Thymus (tissue), 14 donors: ENCODE measurements around the gene GASK1B. TPM values are rescaled to one million over a fixed set of nuclear protein-coding genes. Genes with fewer than 3 reads are reported as not detected.

ENCODE experiments used
- DNase-seq, 9 donors: peaks; one replicate each; pipeline ENCODE4 v3.0.0-alpha.2; 2013; ENCODE audit warnings: low spot score in 9 of 9, low read depth in 6 of 9, missing footprints in 1 of 9
- H3K27ac ChIP-seq, 2 donors: one replicate each; pipeline ENCODE4 v1.5.1; 2013; ENCODE audit warnings: control low read depth in 1 of 2, low read depth in 1 of 2, low read length in 1 of 2, mild to moderate bottlenecking in 1 of 2, moderate library complexity in 1 of 2
- H3K27me3 ChIP-seq, 2 donors: one replicate each; pipeline ENCODE4 v1.5.1; 2013; ENCODE audit warnings: low read length in 1 of 2; ENCODE audit not compliant: control insufficient read depth in 2 of 2, insufficient read depth in 1 of 2
- H3K36me3 ChIP-seq, 2 donors: one replicate each; pipeline ENCODE4 v1.5.1; 2013; ENCODE audit warnings: low read length in 1 of 2, mild to moderate bottlenecking in 1 of 2, moderate library complexity in 1 of 2; ENCODE audit not compliant: control insufficient read depth in 2 of 2, insufficient read depth in 2 of 2
- H3K4me1 ChIP-seq, 2 donors: one replicate each; pipeline ENCODE4 v1.5.1; 2013; ENCODE audit warnings: low read length in 2 of 2; ENCODE audit not compliant: control insufficient read depth in 2 of 2, insufficient read depth in 2 of 2
- H3K4me3 ChIP-seq, 2 donors: one replicate each; pipeline ENCODE4 v1.5.1; 2013; ENCODE audit warnings: low read length in 2 of 2, control low read depth in 1 of 2, mild to moderate bottlenecking in 1 of 2
- H3K9me3 ChIP-seq, 2 donors: one replicate each; pipeline ENCODE4 v1.5.1; 2013; ENCODE audit warnings: low read length in 1 of 2, mild to moderate bottlenecking in 1 of 2; ENCODE audit not compliant: control insufficient read depth in 2 of 2, insufficient read depth in 1 of 2
- WGBS: extraction: QIAGEN DNeasy Blood & Tissue Kit; methylation state at CpG from one replicate; pipeline ENCODE4 v1.1.7; 2013; 5-methylcytosine and 5-hydroxymethylcytosine counted together
- long read RNA-seq, 10 donors: transcript quantifications; one replicate each; lab custom pipeline, GENCODE V29; 2026
- polyA plus RNA-seq: library from polyadenylated mRNA; stranded (reverse); fragments of 200-250 nt; gene quantifications from one replicate; pipeline ENCODE4 v1.2.3, GENCODE V29; 2013
- total RNA-seq: library from RNA; stranded (reverse); fragments of 120-200 nt; gene quantifications from one replicate; pipeline ENCODE4 v1.2.4, GENCODE V29; 2013
- donor health status: healthy.

The GASK1B gene
- total RNA-seq (5.7 TPM), polyA plus RNA-seq (3.5 TPM)
- long read RNA-seq, donor 1 = 0 reads
- long read RNA-seq, donor 2 = 0 reads
- long read RNA-seq, donor 3 = 0 reads
- long read RNA-seq, donor 4 = 0 reads
- long read RNA-seq, donor 5 = 0 reads
- long read RNA-seq, donor 6 = 0 reads
- long read RNA-seq, donor 7, partial matches to known transcripts = 0 of 1 reads
- long read RNA-seq, donor 7, other reads (novel, unspliced or antisense) = 0 of 1 reads
- long read RNA-seq, donor 8 = 0 reads
- long read RNA-seq, donor 9 = 0 reads
- long read RNA-seq, donor 10 = 0 reads

DNA sequence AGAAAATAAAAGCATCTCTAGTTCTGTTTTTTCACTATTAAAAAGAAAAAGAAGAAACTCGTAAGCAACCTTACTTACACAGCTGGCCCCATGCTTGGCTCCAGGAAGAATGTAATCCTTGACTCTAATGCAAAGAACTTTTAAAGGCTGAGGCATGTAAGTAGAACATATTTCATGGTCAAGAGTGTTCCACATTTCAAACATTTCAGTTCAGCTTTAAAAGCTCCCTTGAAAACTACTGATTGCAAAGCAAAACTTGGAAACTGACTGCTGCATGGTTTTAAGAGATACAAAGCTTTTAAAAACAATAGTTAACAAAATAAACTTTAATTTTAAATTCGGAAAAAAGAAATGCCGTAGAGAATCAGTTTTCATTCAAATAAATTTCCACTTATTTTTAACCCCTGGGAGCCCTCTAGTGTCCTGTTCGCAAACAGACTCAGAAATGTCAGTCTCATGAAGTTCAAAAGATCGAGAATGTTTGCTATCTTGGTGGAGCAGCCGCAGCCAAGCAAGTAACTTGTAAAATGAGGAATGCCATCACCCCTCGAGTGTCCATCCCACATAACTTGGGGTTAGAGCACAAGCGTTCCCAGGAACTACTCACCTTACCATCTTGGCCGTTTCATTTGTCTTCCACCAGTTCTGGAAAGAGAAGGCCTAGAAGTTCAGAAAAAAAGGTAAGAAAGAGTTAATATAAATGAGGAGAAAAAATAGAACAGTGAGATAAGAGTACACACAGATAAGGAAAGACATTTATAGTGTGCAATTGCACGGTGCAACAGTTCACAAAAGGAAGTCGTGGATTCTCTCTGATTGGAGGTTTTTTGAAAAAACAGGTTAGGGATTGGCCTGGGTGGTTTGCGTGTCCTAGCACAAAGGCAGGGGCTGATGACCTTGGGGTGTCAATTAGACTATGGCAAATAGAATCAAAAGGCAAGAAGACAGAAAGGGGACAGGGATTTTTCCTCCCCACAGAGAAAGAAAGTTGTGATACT, at the start of gene GASK1B:
Gene GASK1B (minus strand): TSS at position 765 of the 998 bp plus-strand sequence. CDS start 1,650 bp downstream, outside the sequence.
- H3K36me3 ChIP-seq = no peaks in the 10 kb centered on the region
- no peak within 1 kb of the TSS for H3K27ac ChIP-seq
- H3K27me3 ChIP-seq = peaks cover 9 to 34% of the 10 kb centered on the region in 2 donors
- no peak within 1 kb of the TSS for H3K4me3 ChIP-seq
- no peaks in the 10 kb centered on the region for H3K4me1 ChIP-seq
- WGBS = 17% methylated on average over 12 of the region's 12 CpGs
- no peaks in the 10 kb centered on the region for H3K9me3 ChIP-seq
- DNase-seq = peak in 1 of 9 donors; percentile 33

GRCh38 chr4:158219623-158220022, 46.8 kb upstream of the GASK1B start:
- DNase-seq = peak in 1 of 9 donors; percentile 3
- 95% methylated on average over 1 of the region's 1 CpG for WGBS
- H3K9me3 ChIP-seq = no peaks in the 10 kb centered on the region
- no peaks in the 10 kb centered on the region for H3K36me3 ChIP-seq
- no peak overlapping the region for H3K4me3 ChIP-seq
- H3K27ac ChIP-seq = no peak overlapping the region
- no peaks in the 10 kb centered on the region for H3K27me3 ChIP-seq
- H3K4me1 ChIP-seq = no peaks in the 10 kb centered on the region

GRCh38 chr4:158217763-158218162, 44.9 kb upstream of the GASK1B start:
- no peak for DNase-seq
- no peaks in the 10 kb centered on the region for H3K4me1 ChIP-seq
- H3K36me3 ChIP-seq = no peaks in the 10 kb centered on the region
- H3K4me3 ChIP-seq = no peak overlapping the region
- H3K27ac ChIP-seq = no peak overlapping the region
- 98% methylated on average over 5 of the region's 5 CpGs for WGBS
- H3K27me3 ChIP-seq = no peaks in the 10 kb centered on the region
- no peaks in the 10 kb centered on the region for H3K9me3 ChIP-seq

DNA sequence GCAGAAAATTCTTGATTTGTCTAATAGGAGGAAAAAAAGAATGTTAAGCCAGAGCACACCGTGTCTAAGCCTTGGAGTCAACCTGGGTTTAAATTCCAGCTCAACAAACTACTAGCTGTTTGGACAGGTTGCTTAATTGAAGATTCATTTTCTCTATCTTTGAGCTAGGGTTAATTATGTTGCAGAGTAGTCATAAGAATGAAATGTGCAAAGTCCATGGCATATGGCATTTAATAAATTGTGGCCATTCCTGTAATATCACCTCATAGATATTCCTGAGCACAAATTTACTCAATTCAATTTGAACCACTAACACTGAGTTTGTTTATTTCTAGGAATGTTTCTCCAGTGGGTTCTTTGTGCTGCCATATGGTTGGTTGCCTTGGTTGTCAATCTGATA, 42.0 kb upstream of the GASK1B start:
- 94% methylated on average over 1 of the region's 1 CpG for WGBS
- DNase-seq = no peak

GRCh38 chr4:158213466-158213865, 40.6 kb upstream of the GASK1B start:
- Histone ChIP-seq H3K27ac (no peak overlapping the region), H3K9me3 (no peaks in the 10 kb centered on the region), H3K36me3 (no peaks in the 10 kb centered on the region), H3K4me3 (no peak overlapping the region), H3K4me1 (peaks cover 0 to 3% of the 10 kb centered on the region in 2 donors), H3K27me3 (no peaks in the 10 kb centered on the region)
- WGBS = 93% methylated on average over 2 of the region's 2 CpGs
- DNase-seq = no peak

More for the DNA sequence above, 42.0 kb upstream of the GASK1B start:
- Histone ChIP-seq H3K9me3 (no peaks in the 10 kb centered on the region), H3K27ac (no peak overlapping the region), H3K4me1 (peaks cover 0 to 3% of the 10 kb centered on the region in 2 donors), H3K36me3 (no peaks in the 10 kb centered on the region), H3K4me3 (no peak overlapping the region), H3K27me3 (no peaks in the 10 kb centered on the region)

DNA sequence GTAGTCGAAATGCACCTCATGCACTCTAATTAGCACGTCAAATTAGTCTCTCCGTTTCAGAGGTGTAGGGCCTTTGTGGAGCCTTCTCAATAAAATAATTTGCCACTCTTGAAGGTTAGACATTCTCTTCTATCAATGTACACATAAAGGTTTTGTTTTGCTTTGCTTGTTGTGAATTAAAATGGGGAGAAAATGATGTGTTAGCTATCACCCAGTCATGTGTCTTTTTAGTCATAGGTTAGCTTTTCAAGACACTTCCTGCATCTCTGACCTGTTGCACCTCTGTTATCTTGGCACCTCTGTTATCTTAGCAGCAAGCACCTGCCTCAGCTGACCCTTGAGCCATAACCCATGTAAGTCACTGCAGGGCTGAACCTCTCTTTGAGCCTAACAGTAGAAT, 38.4 kb upstream of the GASK1B start:
- 75% methylated on average over 3 of the region's 3 CpGs for WGBS
- H3K36me3 ChIP-seq = no peaks in the 10 kb centered on the region
- H3K9me3 ChIP-seq = no peaks in the 10 kb centered on the region
- DNase-seq = no peak
- H3K27me3 ChIP-seq = no peaks in the 10 kb centered on the region
- peaks cover 0 to 3% of the 10 kb centered on the region in 2 donors for H3K4me1 ChIP-seq
- no peak overlapping the region for H3K4me3 ChIP-seq
- H3K27ac ChIP-seq = no peak overlapping the region

- Histone ChIP-seq H3K36me3 (no peaks in the 10 kb centered on the region), H3K27ac (peak within 1 kb of the TSS; percentile 50 to 59), H3K4me3 (peak within 1 kb of the TSS; percentile 37 to 44), H3K4me1 (peaks cover 0 to 3% of the 10 kb centered on the region in 2 donors), H3K9me3 (no peaks in the 10 kb centered on the region), H3K27me3 (no peaks in the 10 kb centered on the region)
- WGBS = 11% methylated on average over 34 of the region's 34 CpGs
- peak in 6 of 9 donors; percentile 22 to 66 (median 42) for DNase-seq
Measured at GRCh38 chr4:158209825-158210807, 37.3 kb upstream of the GASK1B start, which contains the start of gene TMEM144. TMEM144 (plus strand) TSS chr4:158210486; CDS start chr4:158212668, 2,182 bp downstream.

DNA sequence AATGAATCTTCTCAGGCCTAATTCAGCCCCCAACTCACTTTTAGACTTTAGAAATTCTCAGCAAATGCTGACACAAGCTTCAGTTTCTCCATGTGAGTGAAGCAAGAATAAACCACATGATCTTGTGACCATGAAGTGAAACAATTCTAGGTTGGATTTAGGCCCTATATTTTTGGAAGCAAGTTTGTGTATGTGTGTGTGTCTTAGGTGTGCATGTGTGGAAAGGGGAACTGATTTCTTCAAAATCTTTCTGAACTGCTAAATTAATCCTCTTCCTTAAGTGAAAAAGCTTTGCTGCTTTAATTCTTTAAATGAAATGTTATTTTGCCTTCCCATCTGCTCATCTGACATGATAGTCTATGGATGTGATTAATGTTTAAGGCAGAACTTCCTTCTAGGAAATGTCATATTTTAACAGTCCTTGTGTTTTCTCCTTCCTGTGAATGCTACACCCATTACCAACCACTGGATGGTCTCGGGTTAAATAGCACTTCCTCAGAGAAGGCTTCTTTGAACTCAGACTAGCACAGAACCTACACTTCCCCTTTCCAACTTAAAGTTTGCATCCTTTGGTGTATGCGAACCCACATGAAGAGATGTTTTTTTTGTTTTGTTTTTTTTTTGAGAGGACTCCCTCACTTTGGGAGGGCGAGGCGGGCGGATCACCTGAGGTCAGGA, 36.3 kb upstream of the GASK1B start:
- no peaks in the 10 kb centered on the region for H3K36me3 ChIP-seq
- H3K27ac ChIP-seq = no peak overlapping the region
- H3K27me3 ChIP-seq = no peaks in the 10 kb centered on the region
- WGBS = 8% methylated on average over 5 of the region's 5 CpGs
- DNase-seq = peak in 3 of 9 donors; percentile 4 to 48 (median 21)
- H3K4me1 ChIP-seq = peaks cover 0 to 3% of the 10 kb centered on the region in 2 donors
- no peak overlapping the region for H3K4me3 ChIP-seq
- H3K9me3 ChIP-seq = no peaks in the 10 kb centered on the region
